GM19043 (cell line): ENCODE data around the gene OR2G6.
"Not testable (repeated sequence)": the region's sequence is repeated elsewhere in the genome, so short reads cannot be mapped to it uniquely, and the experiment has no call there.

Experiments
- ATAC-seq: cut with Tn5 transposase; IDR thresholded peaks from one replicate; pipeline ENCODE4 v1.9.1; 2021; ENCODE audit warnings: low read depth; ENCODE audit not compliant: unreplicated experiment

OR2G6 gene

DNA sequence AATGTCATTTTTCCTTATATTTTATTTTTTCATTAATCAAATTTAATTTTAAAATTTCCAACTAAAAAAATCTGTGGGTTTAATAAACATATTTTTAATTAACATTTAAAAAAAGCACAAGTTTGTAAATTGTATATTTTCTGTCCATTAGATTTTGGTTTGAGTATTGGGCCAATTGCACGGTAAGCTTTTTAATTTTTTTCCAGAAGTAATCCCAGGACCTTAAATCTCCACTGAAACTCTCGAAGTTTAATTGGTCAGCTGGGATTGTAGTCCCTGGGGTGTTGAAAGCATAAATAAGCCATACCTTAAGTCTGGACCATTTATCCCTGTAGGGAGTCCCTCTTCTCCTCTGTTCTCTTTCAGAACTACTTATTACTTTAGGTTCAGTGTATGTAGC lies at the start of gene OR2G6:
TSS of gene OR2G6 (plus strand) at position 301 of the 400 bp plus-strand sequence. CDS start 13,574 bp downstream, outside the sequence.
- ATAC-seq = not testable (repeated sequence)

DNA sequence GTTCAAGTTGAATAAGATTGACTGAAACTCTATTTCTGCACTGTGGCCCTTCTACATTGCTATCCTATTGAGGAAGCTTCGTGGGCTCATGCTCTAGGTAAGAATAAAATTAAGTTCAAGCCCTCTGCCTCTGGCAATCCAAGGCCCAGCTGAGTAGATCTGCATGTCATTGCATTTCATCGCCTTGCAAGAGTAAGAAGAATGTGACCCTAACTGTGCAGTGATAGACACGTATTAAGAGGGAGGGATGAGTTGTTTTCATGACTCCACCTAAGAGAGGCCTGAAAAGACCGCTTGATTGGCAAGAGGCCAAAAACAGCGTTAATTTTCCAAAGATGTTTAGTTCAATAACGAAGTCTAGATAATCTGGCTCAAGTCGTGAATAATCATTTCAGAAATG lies 48.8 kb upstream of the OR2G6 start:
- not testable (repeated sequence) for ATAC-seq

DNA sequence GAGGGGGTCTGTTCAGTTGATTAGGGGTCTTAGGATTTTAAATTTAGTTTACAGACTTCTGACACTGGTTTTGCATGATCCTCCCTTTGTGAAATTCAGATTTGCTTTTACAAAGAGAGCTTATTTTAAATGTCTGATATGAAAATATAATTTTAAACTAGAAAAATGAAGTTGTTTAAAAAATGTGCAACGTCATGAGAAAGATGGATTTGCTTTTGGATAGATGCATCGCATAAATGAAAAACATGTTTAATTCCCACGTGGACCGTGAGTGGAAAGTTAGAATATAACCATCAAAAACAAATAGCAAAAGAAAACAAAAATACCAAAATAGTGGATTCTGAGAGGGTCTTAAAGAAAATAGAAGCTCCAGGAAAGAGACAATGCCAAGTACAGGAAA lies 36.7 kb upstream of the OR2G6 start:
- ATAC-seq = no peak

DNA sequence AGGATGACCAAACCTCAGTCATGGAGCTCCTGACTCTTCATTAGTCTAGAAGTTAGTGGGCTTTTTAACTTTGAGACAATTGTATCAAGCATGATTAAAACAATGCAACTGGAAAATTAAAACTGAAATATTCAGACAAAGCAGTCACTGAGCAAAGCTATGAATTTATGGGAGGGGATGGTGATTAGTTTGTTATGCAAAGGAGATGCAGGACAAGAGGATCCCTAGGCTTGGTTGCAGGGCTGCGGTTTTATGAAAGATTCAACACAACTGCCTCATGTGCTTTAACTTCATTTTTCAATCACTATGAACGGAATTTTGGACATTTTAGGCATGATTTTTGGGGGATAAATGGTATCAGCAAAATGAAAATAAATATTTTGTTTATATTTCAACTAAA lies 35.8 kb upstream of the OR2G6 start:
- not testable (repeated sequence) for ATAC-seq

DNA sequence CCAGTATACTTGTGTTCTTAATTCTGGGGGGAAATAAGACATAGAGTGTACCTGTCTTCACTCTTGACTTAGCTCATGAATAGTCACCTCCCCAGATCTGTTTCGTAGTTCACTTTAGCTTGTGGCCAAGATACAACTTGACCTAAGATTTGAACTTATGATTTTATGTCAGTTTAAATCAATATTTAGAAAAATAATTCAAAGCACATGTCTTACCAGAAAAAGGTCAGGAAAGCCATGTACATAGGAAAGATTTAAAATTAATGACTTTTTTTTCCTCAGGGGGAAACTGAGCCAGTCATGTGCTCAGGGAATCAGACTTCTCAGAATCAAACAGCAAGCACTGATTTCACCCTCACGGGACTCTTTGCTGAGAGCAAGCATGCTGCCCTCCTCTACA lies 34.8 kb upstream of the OR2G6 start, which contains the start of gene OR2T3:
TSS of gene OR2T3 (plus strand) at position 301 of the 400 bp plus-strand sequence. CDS start at position 301, 0 bp downstream.
- ATAC-seq = not testable (repeated sequence)

DNA sequence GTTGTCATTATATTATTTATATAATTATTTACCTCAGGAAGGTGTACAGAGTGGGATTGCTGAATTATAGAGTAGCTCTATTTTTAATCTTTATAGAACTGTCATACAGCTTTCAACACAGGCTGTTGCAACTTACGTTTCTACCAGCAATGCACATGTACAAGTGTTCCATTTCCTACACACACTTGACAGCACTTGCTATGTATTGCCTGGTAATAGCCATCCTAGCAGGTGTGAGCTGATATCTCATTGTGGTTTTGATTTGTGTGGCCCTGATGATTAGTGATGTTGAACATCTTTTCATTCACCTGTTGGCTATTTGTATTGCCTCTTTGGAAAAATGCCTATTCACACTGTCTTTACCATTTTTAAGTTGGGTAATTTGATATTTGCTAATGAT lies 32.2 kb upstream of the OR2G6 start:
- ATAC-seq = peak; percentile 56

DNA sequence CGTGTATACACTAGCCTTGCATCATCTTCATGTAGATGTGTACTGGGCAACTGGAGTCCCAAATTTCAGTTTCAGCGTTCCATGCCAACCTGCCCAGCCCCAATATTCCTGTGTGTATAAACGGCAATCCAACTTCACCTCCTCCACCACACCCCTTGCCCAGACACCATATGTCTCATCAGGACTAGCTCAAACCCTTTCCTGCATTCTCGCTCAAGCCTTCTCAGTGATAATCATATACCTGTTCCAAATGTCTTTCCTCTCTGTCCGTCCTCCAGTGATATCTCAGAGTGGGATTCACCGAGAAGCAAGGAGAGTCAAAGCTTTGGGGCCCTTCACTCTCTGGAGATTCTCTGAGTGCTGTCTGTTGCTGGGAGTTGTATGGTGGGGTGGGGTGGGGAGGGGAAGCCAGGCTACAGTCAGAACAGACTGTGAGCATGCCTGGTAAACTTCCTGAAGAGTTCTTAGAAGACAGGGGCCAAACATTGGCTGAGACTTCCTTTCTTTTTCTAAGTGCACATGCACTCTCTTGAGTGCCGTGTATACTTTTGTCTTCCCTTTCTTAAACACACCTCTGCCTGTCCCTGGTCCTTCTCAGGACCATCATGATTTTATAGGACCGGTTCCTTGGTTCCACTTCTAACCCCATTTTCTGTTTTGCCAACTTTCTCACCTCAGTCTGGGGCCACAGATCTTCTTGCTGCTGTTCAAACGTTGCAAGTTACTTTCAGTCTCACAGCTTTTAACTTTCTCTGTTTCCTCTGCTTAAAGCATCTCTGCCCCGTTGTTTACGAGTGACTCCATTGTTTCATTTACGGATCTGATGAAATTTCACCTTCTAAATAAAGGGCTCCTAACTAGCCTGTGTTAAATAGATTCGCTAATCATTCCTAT lies 25.9 kb upstream of the OR2G6 start:
- peak; percentile 88 for ATAC-seq

DNA sequence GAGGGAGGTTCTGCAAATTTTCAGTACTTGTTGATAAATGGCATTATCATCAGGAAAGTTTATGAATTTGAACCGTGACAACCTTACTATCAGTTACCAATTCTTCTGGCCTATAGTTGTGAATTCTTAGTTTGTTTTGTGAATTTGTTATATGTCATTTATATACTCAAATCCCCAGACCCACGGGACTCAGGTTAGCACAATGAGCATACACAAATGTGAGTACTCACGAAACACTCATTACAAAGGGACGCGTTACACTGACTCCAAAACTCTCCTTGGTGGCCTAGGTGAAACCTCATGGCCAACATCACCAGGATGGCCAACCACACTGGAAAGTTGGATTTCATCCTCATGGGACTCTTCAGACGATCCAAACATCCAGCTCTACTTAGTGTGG lies 19.6 kb upstream of the OR2G6 start, which contains the start of gene OR2T5:
TSS of gene OR2T5 (plus strand) at position 301 of the 400 bp plus-strand sequence. CDS start at position 301, 0 bp downstream.
- ATAC-seq = not testable (repeated sequence)

DNA sequence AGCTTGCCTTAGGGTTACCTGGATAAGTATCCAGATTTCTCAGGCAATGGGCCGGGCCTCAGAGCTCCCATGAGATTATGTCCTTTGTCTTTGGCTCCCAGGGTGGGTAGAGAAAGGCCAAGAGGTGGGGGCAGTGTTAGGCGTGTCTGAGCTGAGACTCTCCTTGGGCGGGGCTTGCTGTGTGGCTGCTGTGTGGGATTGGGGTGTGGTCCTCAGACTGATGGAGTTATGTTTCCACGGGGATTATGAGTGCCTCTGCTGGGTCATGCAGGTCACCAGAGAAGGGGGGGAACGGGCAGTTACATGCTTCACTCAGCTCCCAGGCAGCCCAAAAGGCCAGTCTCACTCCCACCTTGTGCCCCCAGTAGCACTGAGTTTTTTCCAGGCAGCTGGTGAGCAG lies 11.2 kb upstream of the OR2G6 start:
- not testable (repeated sequence) for ATAC-seq

DNA sequence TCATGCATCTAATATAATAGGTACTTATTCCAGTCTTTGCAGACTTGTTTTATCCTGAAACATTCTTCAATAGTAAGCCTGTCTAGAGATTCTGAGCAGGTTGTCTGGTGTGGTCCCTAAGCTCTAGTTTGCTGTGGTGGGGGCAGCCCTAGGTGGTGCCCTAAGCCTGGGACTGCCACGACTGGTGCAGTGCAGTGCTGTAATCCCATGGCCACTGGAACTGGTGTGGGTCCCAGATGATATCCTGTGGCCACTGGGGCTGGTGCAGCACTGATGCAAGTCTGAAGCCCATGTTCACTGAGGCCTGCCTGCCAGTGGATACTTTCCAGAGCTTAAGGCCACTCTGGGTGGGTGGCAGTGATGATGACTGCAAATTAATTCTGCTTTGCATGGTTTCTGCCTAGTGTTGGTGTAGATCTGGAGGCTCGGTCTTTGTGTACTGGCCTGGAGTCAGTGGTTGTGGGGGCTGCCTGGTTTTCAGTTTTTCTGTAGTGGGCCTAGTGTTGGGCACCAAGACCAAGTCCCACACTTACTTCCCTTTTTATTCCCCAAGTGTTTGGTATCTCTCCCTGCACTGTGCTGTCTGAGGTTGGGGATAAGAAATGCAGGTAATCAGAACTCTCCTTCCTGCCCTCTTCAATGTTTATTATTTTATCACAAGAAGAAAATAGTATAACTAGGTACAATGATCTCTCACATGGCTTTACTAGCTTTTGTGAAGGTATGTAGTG lies 7.4 kb upstream of the OR2G6 start:
- not testable (repeated sequence) for ATAC-seq

DNA sequence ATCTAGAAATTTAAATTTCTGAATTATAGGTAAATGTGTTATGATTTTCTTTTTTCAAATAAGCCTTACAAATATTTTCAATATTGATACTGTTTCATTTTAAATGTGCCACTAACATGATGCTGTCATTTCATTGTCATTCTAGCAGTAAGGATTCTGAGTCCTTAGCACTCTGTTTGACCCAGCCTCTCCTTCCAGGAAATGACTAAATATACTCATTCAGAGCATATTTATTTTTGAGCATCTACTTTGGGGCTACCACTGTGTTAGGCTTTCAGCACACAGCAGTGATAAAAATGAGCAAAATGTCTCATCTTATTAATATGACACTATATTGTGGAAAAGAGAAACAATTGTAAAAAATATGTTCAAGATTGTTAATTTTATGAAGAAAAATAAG lies 2.3 kb downstream of the OR2G6 start:
- not testable (repeated sequence) for ATAC-seq

DNA sequence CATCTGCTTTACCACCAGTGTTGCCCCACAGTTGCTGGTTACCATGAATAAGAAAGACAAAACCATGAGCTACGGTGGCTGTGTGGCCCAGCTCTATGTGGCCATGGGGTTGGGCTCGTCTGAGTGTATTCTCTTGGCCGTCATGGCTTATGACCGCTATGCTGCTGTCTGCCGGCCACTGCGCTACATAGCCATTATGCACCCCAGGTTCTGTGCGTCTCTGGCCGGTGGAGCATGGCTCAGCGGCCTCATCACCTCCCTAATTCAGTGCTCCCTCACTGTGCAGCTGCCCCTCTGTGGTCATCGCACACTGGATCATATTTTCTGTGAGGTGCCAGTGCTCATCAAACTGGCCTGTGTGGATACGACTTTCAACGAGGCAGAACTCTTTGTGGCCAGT lies 14.0 kb downstream of the OR2G6 start:
- ATAC-seq = no peak

DNA sequence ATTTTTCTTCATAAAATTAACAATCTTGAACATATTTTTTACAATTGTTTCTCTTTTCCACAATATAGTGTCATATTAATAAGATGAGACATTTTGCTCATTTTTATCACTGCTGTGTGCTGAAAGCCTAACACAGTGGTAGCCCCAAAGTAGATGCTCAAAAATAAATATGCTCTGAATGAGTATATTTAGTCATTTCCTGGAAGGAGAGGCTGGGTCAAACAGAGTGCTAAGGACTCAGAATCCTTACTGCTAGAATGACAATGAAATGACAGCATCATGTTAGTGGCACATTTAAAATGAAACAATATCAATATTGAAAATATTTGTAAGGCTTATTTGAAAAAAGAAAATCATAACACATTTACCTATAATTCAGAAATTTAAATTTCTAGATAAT lies 29.6 kb downstream of the OR2G6 start:
- ATAC-seq = not testable (repeated sequence)

DNA sequence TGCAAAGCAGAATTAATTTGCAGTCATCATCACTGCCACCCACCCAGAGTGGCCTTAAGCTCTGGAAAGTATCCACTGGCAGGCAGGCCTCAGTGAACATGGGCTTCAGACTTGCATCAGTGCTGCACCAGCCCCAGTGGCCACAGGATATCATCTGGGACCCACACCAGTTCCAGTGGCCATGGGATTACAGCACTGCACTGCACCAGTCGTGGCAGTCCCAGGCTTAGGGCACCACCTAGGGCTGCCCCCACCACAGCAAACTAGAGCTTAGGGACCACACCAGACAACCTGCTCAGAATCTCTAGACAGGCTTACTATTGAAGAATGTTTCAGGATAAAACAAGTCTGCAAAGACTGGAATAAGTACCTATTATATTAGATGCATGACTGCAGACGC lies 39.5 kb downstream of the OR2G6 start:
- not testable (repeated sequence) for ATAC-seq

DNA sequence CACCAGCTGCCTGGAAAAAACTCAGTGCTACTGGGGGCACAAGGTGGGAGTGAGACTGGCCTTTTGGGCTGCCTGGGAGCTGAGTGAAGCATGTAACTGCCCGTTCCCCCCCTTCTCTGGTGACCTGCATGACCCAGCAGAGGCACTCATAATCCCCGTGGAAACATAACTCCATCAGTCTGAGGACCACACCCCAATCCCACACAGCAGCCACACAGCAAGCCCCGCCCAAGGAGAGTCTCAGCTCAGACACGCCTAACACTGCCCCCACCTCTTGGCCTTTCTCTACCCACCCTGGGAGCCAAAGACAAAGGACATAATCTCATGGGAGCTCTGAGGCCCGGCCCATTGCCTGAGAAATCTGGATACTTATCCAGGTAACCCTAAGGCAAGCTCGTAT lies 43.2 kb downstream of the OR2G6 start:
- ATAC-seq = not testable (repeated sequence)

DNA sequence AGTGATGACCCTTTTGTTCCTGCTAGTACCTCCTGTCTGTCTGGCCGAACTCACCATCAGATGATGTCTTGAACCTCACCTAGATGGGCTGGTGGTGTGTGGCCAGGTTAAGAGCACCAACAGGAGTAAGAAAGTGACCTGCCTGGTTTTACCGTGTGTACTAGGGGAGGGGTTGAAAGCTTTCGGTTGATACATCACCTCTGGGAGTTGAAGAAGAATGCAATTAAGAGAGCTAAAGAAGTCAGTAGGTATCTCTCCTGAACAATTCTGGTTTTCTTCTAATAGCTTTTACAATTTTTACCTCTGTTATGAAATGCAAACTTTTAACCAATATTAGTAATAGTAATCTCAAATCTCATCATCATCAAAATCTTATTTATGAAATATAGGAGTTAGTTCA lies 54.8 kb downstream of the OR2G6 start, which contains the start of gene OR2T29:
TSS of gene OR2T29 (minus strand) at position 101 of the 400 bp plus-strand sequence. CDS start 3,281 bp downstream, outside the sequence.
- not testable (repeated sequence) for ATAC-seq

DNA sequence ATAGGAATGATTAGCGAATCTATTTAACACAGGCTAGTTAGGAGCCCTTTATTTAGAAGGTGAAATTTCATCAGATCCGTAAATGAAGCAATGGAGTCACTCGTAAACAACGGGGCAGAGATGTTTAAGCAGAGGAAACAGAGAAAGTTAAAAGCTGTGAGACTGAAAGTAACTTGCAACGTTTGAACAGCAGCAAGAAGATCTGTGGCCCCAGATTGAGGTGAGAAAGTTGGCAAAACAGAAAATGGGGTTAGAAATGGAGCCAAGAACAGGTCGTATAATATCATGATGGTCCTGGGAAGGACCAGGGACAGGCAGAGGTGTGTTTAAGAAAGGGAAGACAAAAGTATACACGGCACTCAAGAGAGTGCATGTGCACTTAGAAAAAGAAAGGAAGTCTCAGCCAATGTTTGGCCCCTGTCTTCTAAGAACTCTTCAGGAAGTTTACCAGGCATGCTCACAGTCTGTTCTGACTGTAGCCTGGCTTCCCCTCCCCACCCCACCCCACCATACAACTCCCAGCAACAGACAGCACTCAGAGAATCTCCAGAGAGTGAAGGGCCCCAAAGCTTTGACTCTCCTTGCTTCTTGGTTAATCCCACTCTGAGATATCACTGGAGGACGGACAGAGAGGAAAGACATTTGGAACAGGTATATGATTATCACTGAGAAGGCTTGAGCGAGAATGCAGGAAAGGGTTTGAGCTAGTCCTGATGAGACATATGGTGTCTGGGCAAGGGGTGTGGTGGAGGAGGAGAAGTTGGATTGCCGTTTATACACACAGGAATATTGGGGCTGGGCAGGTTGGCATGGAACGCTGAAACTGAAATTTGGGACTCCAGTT lies 57.9 kb downstream of the OR2G6 start:
- peak; percentile 59 for ATAC-seq

DNA sequence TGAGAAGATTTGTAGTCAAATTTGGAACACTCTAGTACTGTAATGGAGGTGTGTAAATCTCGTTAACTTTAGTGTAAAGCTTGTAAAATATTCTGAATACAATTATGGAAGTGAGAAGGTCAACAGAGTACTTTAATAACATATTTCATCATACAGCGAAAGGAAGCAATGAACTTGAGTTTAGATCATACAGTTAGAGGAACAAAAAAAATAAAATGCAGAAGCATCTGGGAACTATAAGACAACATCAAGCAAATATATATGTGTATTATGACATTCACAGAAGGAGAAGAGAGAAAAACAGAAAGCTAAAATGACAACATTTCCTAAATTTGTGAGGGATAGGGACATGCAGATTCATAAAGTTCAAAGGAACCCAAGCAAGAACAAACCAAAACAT lies 61.2 kb downstream of the OR2G6 start:
- not testable (repeated sequence) for ATAC-seq

DNA sequence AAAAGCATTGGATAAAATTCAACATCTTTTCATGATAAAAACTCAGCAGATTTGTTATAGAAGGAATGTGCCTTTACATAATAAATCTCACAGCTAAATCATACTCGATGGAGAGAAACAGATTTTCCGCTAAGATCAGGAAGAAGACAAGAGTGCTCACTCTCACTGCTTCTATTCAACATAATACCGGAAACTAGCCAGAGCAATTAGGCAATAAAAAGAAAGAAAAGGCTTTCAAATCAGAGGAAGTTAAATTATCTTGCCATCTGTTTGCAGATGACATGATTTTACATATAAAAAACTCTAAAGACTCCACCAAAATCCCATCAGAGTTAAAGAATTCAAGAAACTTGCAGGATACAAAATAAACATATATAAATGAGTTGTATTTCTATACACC lies 62.9 kb downstream of the OR2G6 start:
- ATAC-seq = not testable (repeated sequence)

DNA sequence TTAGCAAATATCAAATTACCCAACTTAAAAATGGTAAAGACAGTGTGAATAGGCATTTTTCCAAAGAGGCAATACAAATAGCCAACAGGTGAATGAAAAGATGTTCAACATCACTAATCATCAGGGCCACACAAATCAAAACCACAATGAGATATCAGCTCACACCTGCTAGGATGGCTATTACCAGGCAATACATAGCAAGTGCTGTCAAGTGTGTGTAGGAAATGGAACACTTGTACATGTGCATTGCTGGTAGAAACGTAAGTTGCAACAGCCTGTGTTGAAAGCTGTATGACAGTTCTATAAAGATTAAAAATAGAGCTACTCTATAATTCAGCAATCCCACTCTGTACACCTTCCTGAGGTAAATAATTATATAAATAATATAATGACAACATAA lies 64.2 kb downstream of the OR2G6 start:
- peak; percentile 69 for ATAC-seq
